ACHN (cell line): ENCODE data around the gene LAP3.
"Not testable (repeated sequence)": the region's sequence is repeated elsewhere in the genome, so short reads cannot be mapped to it uniquely, and the experiment has no call there.

Experiments used
- DNase-seq: peaks from one replicate; pipeline ENCODE4 v3.0.0-alpha.2; 2015
- in situ Hi-C: cut with HindIII; loops from 2 replicates; pipeline ENCODE4 v1.10.0; 2017; ENCODE audit warnings: low sequenced_read_pairs, low pct_ligation_motif_present, low pct_unique_long_range_greater_than_20kb

Gene LAP3

DNA sequence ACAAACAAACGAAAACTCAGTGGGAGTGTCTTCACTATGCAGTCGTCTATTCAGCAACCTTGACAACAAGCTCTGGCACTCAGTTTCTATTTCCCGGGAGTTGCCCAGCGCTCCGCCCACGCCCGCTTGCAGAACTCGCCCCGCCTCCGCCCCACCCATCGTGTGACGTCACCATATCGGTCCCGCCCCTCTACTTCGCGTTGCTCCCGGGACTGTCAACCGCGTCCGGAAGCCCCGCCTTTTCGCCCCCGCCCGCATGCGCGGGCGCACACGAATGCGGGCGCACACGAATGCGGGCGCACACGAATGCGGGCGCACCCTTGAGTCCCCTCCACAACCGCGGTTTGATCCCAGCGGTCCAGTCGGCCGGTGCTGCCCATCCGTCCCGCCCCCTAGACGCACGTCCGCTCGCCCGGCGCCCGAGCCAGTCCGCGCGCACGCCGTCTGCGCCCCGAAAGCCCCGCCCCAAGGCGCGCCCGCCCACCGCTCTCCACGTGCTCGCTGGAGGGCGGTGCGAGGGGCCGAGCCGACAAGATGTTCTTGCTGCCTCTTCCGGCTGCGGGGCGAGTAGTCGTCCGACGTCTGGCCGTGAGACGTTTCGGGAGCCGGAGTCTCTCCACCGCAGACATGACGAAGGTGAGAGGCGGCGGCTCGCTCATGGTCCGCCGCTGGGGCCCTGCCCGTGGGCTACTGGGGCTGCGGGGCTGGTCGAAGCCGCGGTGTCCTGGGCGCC is at the start of gene LAP3:
TSS of gene LAP3 (plus strand) at position 267 of the 733 bp plus-strand sequence. CDS start at position 535, 268 bp downstream.
- peak; percentile 91 for DNase-seq
- in situ Hi-C loops = no loop called here

GRCh38 chr4:17528551-17529165 is 48.3 kb upstream of the LAP3 start:
- no peak for DNase-seq
- in situ Hi-C loops = no loop called here

GRCh38 chr4:17531538-17532285 is 45.3 kb upstream of the LAP3 start:
- in situ Hi-C loops = no loop called here

GRCh38 chr4:17534705-17535104 is 42.3 kb upstream of the LAP3 start:
- DNase-seq = no peak
- in situ Hi-C loops = no loop called here

More at GRCh38 chr4:17531538-17532285, 45.3 kb upstream of the LAP3 start:
- DNase-seq = no peak

DNA sequence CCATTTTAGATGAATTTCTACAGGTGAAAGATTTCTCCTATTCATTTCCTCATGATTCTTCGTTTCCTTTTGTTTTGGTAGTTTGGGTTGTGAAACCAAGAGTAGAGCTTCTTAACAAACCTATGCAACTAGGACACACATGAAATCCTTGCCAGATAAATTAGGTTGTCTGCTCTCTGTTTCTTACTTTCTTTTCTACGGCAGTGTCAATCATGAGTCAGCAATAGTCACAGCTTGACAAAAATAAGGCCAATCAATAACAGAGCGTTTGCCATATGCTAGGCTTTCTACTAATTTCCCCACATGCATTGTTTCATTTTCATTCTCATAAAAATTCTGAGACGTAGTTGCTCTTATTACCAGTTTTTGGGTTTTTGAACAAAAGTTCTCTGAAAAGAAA is 41.8 kb upstream of the LAP3 start:
- no peak for DNase-seq
- in situ Hi-C loops = no loop called here

DNA sequence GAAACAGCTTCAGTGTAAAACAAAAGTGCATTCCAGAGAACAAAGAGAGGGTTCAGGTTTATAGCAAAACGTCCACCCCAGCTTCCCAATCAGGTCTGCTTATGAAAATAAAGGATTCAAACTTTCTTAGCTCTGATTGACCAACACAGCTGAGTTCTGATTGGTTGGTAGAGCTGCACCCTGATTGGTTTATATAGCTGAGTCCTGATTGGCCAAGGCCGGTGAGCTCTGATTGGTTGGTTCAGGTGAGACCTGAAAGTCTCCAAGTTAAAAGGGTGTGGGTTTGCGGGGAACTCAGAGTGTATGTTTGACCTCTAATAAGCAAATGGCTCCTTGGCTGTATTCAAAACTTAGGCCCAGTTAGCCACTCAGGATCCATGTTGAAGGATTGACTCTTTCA is 41.1 kb upstream of the LAP3 start:
- in situ Hi-C loops = no loop called here
- DNase-seq = no peak

DNA sequence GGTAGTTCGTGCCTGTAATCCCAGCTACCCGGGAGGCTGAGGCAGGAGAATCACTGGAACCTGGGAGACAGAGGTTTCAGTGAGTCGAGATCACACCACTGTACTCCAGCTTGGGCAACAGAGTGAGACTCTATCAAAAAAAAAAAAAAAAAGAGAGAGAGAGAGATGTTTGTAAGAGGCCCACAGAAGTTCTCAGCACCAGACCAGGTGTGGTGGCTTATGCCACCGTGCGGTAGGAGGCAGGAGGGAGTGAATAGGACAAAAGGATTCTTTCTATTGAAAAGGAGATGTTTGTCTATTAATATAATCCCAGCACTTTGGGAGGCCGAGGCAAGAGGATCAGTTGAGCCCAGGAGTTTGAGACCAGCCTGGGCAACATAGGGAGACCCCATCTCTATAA is 39.9 kb upstream of the LAP3 start:
- DNase-seq, in situ Hi-C loops: not testable (repeated sequence)

GRCh38 chr4:17544205-17544604 is 32.8 kb upstream of the LAP3 start:
- DNase-seq = no peak
- in situ Hi-C loops = no loop called here

DNA sequence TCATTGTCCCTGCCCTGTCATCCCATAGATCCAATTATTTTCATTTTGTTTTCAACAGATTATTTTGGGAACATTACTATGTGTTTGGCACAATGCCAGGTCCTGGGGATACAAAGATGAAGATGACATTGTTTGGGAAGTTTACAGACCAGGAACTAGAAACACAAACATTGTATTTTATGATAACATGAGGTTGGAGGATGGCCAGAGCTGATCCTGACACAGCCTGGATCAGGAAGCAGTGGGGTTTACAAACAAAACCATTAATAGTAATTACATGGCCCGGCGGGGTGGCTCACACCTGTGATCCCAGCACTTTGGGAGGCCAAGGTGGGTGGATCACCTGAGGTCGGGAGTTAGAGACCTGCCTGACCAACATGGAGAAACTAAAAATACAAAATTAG is 32.2 kb upstream of the LAP3 start:
- in situ Hi-C loops = no loop called here
- no peak for DNase-seq

GRCh38 chr4:17545374-17546140 is 31.4 kb upstream of the LAP3 start:
- no peak for DNase-seq
- in situ Hi-C loops = no loop called here

GRCh38 chr4:17546222-17546621 is 30.8 kb upstream of the LAP3 start:
- no peak for DNase-seq
- in situ Hi-C loops = no loop called here

DNA sequence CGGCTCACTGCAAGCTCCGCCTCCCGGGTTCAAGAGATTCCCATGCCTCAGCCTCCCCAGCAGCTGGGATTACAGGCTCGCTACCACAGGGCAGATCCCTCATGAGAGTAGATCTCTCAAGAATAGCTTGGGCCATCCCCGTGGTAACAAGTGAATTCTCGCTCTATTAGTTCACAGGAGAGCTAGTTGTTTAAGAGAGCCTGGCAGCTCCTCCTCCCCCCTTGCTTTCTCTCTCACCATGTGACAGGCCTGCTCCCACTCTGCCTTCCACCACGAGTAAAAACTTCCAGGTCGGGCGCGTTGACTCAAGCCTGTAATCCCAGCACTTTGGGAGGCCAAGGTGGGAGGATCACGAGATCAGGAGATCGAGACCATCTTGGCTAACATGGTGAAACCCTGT is 30.3 kb upstream of the LAP3 start:
- in situ Hi-C loops = no loop called here
- DNase-seq = no peak

- in situ Hi-C loops = no loop called here
- DNase-seq = no peak
Observed at GRCh38 chr4:17550549-17550948, 26.4 kb upstream of the LAP3 start.

DNA sequence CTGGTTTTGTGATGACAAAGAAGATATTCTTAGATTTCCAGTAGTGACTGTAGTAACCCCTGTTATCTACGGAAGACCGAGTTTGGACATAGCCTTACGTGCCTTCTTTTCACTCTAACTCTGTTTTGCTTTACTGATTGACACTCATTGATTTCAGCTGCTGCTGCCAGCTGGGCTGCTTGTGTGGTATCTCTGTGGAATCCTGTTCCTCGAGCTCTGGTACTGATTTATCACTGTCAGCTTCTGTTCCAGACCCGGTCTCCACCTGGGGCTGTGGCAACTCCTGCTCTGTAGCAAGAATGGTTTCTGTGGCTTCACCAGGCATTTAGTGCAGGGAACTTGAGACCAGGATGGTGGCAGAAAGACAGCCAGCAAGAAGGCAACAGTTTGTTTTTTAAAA is 24.6 kb upstream of the LAP3 start:
- in situ Hi-C loops = no loop called here
- DNase-seq = no peak

DNA sequence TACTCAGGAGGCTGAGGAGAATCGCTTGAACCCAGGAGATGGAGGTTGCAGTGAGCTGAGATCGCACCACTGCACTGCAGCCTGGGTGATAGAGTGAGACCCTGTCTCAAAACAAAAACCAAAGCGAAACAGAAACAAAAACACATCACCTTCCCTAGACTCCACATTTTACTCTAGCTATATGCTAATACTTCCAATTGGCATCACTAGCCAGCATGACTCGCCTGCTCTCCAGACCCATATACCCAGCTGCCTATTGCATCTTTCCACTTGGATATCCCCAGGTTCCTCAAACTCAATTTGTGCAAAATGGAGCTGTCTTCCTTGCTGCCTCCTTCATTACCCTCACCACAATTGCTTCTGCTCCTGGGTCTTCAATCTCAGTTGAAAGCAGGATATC is 22.4 kb upstream of the LAP3 start:
- in situ Hi-C loops = no loop called here
- DNase-seq = no peak

DNA sequence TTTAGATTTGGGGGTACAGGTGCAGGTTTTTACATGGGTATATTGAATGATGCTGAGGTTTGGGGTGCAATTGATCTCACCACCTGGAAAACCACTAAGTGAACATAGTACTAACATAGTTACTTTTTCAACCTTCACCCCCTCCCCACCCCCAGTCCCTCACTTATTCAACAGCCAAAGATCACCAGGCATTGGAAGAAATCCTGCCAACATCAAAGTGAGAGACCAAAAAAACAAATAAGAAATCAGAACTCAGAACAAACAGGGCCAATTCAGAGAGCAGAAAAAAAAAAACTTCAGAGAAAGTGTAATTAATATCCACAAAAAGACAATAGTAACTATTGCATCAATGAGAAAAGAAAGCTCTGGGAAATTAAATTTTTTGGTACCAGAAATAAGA is 20.5 kb upstream of the LAP3 start:
- in situ Hi-C loops = no loop called here
- DNase-seq = no peak

GRCh38 chr4:17557880-17558279 is 19.1 kb upstream of the LAP3 start:
- in situ Hi-C loops = no loop called here
- no peak for DNase-seq

DNA sequence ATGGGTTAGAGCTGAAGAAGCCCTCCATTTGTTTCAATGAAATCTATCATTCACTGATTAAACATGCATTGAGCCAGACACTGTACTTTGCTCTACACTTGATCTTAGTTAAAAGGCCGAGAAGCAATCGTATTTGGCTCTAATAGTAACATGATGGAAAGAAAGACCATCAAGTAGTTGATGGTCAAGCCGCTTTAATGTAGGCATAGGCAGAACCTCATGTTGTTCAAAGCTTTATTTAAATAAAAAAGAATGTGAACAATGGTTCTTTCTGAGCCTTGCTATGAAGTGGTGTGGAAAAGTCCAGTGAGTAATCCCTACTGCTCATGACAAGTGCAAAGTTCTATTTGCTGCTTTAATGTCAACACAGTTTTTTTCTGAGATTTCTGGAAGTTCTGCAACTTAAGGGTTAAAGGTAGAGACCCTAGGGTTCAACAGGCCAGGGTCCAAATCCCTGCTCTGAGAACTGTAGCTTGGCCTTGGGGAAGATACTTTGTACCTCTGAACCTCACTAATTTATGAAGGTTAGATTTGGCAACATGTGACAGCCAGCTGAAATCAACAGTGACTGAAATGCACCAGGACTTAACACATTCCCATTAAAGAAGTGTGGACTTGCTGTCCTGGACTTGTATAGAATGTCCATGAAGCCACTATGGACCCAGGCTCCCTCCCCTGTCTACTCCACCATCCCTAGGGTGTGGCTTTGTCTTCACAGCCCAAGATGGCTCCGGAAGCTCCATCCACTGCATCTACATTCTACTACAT is 17.9 kb upstream of the LAP3 start:
- DNase-seq = no peak
- in situ Hi-C loops = no loop called here
